ENCODE data around the gene ZNF664.

The ZNF664 gene

DNA sequence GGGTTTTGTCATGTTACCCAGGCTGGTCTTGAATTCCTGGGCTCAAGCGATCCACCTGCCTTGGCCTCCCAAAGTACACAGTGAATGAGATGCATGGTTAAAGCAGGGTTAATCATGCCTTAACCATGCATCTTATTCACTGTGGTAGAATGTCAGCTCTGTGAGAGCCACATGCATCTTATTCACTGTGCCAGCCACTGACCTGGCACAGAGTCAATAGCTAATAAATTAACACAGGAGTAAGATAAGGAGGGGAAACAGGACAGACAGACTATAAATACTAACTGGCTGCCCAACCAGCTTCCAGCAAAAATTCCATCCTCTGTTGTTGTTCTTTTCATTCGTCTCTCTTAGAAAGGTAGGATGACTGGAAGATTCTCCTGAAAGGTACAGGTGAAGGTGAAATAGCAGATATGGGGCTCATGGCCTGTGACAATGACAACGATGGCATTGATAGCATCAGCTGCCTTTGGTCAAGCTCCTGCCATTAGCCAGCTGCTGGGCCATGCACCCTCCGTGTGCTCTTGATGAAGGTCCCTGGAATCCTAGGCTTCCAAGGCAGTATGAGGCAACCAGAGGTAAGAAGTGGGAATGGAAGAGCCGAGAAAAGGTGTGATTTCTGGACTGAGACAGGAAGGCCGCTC is 76.6 kb downstream of the ZNF664 start:
- H3K27ac Mint-ChIP-seq: no peak overlapping the region

DNA sequence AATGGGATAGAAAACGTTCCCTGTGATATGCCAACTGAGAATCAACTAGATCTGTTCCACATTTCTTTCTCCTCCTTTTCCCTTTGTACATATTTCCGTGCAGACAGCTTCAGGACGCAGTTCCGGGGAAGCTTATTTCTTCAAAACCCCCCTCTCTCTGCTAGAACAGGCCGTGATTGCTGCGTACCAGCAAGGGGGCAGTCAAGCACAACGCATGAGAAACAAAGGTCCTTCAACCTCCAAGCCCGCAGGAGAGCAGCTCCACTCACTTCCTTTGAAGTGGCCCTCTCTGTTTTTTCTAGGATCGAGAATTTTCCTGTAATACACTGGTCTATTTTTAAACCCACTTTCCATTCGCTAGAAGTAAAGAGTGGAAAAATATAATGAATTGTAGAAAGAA is 80.8 kb downstream of the ZNF664 start:
- DNase-seq (ENCODE audit: low spot score in 2 of 2) (no peak), ATAC-seq (no peak)
- Mint-ChIP-seq H3K27ac (no peak overlapping the region), H3K9me3 (no peaks in the 10 kb centered on the region), H3K4me3 (no peak overlapping the region), H3K36me3 (no peaks in the 10 kb centered on the region), H3K4me1 (no peaks in the 10 kb centered on the region)

More for the DNA sequence above, 76.6 kb downstream of the ZNF664 start:
- Mint-ChIP-seq H3K4me1 (no peaks in the 10 kb centered on the region), H3K36me3 (no peaks in the 10 kb centered on the region), H3K9me3 (peaks cover 11% of the 10 kb centered on the region), H3K4me3 (no peak overlapping the region)
- DNase-seq (ENCODE audit: low spot score in 2 of 2) (no peak), ATAC-seq (no peak)

DNA sequence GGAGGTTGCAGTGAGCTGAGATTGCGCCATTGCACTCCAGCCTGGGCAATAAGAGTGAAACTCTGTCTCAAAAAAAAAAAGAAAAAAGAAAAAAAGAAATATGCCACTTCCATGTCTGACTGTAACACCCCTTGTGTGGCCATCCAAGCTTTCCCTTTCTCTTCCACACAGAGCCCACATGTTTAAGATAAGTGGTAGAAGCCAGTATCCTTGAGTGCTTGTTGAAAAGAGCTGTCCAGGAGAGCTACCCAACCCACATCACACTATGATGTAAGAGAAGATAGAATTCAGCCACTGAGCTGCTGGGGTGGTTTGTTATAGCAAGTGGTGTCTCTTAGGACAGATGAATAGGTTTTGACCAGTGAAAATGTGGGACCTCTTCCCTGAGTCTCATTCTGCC is 82.1 kb downstream of the ZNF664 start:
- H3K27ac Mint-ChIP-seq: no peak overlapping the region
- no peak overlapping the region for H3K4me3 Mint-ChIP-seq
- H3K36me3 Mint-ChIP-seq: no peaks in the 10 kb centered on the region
- no peaks in the 10 kb centered on the region for H3K4me1 Mint-ChIP-seq
- no peak for DNase-seq (ENCODE audit: low spot score in 2 of 2)
- H3K9me3 Mint-ChIP-seq: no peaks in the 10 kb centered on the region
- no peak for ATAC-seq

DNA sequence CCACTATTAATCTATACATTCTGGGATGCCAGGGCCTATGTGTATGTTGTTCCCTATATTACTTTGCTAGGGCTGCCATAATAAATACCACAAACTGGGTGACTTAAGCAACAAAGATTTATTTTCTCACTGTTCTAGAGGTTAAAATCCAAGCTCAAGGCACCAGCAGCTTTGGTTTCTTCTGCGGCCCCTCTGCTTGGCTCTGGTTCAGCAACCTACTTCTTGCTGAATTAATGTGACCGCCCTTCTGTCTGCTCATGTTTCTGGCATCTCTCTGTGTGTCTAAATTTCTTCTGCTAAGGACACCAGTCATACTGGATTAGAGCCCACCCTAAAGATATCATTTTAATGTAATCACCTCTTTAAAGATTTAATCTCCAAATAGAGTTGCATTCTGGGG is 84.7 kb downstream of the ZNF664 start:
- Mint-ChIP-seq H3K36me3 (no peaks in the 10 kb centered on the region), H3K4me3 (no peak overlapping the region), H3K4me1 (no peaks in the 10 kb centered on the region), H3K27ac (no peak overlapping the region), H3K9me3 (no peaks in the 10 kb centered on the region)
- DNase-seq (ENCODE audit: low spot score in 2 of 2): no peak
- ATAC-seq: no peak

DNA sequence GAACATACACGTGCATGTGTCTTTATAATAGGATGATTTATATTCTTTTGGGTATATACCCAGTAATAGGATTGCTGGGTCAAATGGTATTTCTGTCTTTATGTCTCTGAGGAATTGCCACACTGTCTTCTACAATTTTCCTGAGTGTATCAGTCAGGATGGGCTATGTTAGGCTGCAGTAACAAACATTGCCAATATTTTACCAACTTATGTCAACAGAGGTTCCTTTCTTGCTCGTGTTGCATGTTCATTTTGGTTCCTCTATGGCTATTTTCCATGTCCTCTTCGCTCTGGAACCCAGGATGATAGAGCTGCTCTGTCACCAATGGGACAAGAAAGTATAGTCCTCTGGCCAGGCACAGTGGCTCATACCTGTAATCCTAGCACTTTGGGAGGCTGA is 86.7 kb downstream of the ZNF664 start:
- ATAC-seq: no peak
- Mint-ChIP-seq H3K36me3 (no peaks in the 10 kb centered on the region), H3K4me1 (no peaks in the 10 kb centered on the region), H3K4me3 (no peak overlapping the region), H3K27ac (no peak overlapping the region), H3K9me3 (no peaks in the 10 kb centered on the region)
- DNase-seq (ENCODE audit: low spot score in 2 of 2): no peak
